Activated T-helper 1 cell treated with anti-CD3 and anti-CD28 coated beads, Interleukin-12 subunit alpha, Interleukin-12 subunit beta, Interleukin-2, Interleukin-4 antibody, amounts not matched to agents 30 ng/mL and 10 ng/mL and 1 ng/mL, durations not matched to agents 14 hours and 24 hours and 36 hours (primary cell): ENCODE data around the gene CASS4. TPM values are rescaled to one million over a fixed set of nuclear protein-coding genes. Genes with fewer than 3 reads are reported as not detected.

Source experiments
- DNase-seq: peaks from one replicate; pipeline ENCODE4 v3.0.0; 2021; ENCODE audit warnings: low spot score
- H3K27ac Mint-ChIP-seq: one replicate; pipeline ENCODE4 v1.8.0; 2021; ENCODE audit warnings: mild to moderate bottlenecking, mixed read lengths
- H3K27me3 Mint-ChIP-seq: one replicate; pipeline ENCODE4 v1.8.0; 2022; ENCODE audit warnings: mild to moderate bottlenecking, moderate library complexity, mixed read lengths; ENCODE audit not compliant: insufficient read depth
- H3K36me3 Mint-ChIP-seq: one replicate; pipeline ENCODE4 v1.8.0; 2021; ENCODE audit warnings: low read depth, mixed read lengths
- H3K4me1 Mint-ChIP-seq: one replicate; pipeline ENCODE4 v1.8.0; 2021; ENCODE audit warnings: low read depth, mixed read lengths
- H3K4me3 Mint-ChIP-seq: one replicate; pipeline ENCODE4 v1.8.0; 2021; ENCODE audit warnings: mild to moderate bottlenecking, moderate library complexity, mixed read lengths
- H3K9me3 Mint-ChIP-seq: one replicate; pipeline ENCODE4 v1.8.0; 2021; ENCODE audit warnings: mixed read lengths
- intact Hi-C: fragments of 100-400 bp; cut with micrococcal nuclease; formaldehyde crosslinking; loops from one replicate; pipeline ENCODE4 v1.15.1; 2024
- total RNA-seq: library from RNA; stranded (reverse); gene quantifications from 2 replicates; pipeline ENCODE4 v1.2.3, GENCODE V29; 2022

Gene CASS4
- total RNA-seq, 1 donor from 2014 or later = 6.7 TPM

DNA sequence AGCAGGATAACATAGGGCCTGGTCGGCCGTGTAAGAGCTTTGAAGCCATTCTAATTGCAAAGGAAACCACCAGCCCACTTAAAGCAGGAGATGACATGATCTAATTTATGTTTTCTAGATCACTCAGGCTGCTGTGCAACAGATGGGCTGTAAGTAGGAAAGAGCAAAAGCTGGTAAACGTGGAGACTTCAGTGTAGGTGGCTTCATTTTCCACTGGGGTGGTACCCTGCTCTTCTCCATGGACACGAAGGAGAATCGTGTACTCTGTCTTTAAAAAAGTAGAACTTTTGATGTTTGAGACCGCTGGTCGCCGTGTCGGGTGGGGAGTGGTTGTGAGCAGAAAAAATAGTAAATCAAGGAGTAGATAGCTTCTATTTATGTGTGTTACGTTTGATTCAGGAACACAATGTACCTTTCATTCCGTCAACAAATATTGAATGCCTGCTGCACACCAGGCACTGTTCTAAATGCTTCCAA, 6.4 kb downstream of the CASS4 start:
- Mint-ChIP-seq H3K9me3 (peaks cover 7% of the 10 kb centered on the region), H3K4me3 (peak overlapping the region; percentile 71), H3K27me3 (no peaks in the 10 kb centered on the region), H3K27ac (peak overlapping the region; percentile 94), H3K4me1 (peaks cover 79% of the 10 kb centered on the region), H3K36me3 (peaks cover 45% of the 10 kb centered on the region)
- intact Hi-C loops = loop anchor here (1.0 kb wide), 1 partner anchor 26 kb away; the partner anchor contains the start of genes AURKA and CSTF1
- DNase-seq = no peak

DNA sequence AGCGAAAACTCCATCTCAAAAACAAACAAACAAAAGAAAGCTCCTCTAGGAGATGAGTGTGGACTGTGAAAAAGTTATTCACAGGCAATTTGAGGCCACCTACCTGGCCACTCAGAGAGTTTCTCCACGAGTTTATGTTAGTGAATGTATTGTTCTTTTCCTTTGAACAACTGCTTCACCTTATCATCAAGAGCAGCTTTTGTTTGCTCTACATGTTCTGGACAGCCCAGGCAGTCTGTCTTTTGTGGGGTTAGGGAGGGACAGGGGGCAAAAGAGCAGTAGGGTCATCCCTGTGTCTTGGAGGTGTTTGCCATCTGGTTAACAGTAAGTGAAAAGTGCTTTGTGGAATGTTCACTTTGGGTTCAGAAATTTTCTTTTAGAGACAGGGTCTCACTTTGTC, 8.0 kb downstream of the CASS4 start:
- peaks cover 3% of the 10 kb centered on the region for H3K9me3 Mint-ChIP-seq
- intact Hi-C loops = no loop called here
- peaks cover 38% of the 10 kb centered on the region for H3K36me3 Mint-ChIP-seq
- no peak overlapping the region for H3K27ac Mint-ChIP-seq
- no peak overlapping the region for H3K4me3 Mint-ChIP-seq
- H3K4me1 Mint-ChIP-seq = peaks cover 64% of the 10 kb centered on the region
- no peaks in the 10 kb centered on the region for H3K27me3 Mint-ChIP-seq
- DNase-seq = no peak

DNA sequence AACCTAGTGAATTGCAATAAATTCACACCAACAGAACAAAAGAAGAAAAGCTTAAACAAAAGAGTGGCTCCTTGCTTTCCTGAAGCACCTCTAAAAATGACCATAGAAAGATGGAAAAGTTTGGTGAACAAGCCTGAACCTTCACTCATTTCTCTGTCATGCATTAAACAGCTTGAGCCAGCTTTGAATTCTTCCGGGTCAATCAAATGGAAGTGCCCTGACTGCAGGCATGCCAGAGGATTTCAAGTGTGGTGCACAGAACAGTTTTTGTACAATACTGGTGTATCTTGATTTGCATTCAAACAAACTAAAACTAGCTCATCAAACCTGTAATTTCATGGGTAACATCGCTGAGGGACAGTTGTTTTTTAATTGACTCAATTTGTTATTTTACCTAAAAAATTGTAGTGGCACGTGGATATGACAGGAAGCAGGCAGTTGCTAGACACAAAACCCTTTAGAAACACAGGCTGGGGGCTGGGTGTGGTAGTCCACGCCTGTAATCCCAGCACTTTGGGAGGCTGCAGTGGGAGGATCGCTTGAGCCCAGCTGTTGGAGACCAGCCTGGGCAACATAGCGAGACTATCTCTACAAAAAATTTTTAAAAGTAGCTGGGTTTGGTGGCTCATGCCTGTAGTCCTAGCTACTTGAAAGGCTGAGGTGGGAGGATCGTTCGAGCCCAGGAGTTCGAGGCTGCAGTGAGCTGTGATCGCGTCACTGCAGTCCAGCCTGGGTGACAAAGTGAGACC, 9.1 kb downstream of the CASS4 start:
- H3K4me1 Mint-ChIP-seq = peaks cover 57% of the 10 kb centered on the region
- H3K9me3 Mint-ChIP-seq = peaks cover 3% of the 10 kb centered on the region
- H3K36me3 Mint-ChIP-seq = peaks cover 38% of the 10 kb centered on the region
- peak overlapping the region; percentile 65 for H3K27ac Mint-ChIP-seq
- intact Hi-C loops = no loop called here
- DNase-seq = no peak
- peak overlapping the region; percentile 28 for H3K4me3 Mint-ChIP-seq
- H3K27me3 Mint-ChIP-seq = no peaks in the 10 kb centered on the region

DNA sequence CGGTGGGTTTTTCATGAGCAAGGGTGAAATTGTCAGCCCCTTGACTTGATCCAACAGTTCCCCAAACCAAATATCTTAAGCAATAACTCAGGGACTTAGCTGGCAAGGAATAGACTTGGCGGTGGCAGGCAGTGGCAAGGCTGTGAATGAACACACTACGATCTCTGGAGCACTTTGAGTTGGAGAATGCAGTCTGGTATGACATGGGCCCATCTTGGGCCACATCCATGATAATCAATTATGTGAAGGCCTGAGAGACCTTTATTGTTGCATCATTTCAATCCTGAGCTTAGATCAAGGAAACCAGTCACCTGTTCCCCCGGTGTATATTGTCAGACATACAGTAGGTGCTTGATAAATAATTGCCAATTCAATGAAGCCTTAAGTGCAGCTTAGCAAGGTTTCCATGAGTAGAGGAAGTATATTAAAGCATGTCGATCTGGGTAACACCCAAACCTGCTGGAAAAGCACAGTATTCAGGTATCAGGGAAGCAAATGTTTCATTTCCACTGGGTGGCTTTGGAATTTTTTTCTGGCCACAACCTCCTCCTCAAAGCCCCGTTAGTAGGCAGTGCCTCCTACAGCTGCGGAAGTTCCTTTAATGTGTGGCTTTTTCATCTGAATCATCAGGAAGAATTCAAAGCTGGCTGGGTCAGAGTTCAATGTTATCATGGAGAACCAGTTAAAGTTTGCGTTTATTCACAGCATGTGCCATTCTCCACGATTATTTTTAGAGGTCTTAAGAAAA, 10.2 kb downstream of the CASS4 start:
- H3K4me1 Mint-ChIP-seq = peaks cover 51% of the 10 kb centered on the region
- peaks cover 30% of the 10 kb centered on the region for H3K36me3 Mint-ChIP-seq
- H3K9me3 Mint-ChIP-seq = peaks cover 3% of the 10 kb centered on the region
- intact Hi-C loops = no loop called here
- DNase-seq = no peak
- H3K27me3 Mint-ChIP-seq = no peaks in the 10 kb centered on the region
- H3K4me3 Mint-ChIP-seq = peak overlapping the region; percentile 24
- H3K27ac Mint-ChIP-seq = peak overlapping the region; percentile 56

DNA sequence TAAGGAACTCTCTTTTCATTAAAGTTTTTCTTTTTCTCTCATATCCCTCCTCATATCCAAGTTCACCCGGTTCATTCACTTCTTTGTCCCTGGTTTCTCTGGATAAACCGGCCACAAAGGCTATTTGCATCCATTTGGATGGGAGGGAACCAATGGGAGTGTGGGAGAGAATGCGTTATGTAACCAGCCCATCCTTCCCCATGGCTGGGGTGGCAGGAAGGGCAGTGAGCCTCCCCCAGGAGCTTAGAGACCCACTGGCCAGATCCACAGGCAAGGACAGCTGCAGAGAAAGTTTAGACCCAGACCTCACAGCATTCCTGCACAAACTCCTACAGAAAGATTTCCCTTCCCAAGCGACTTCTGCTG, 10.7 kb downstream of the CASS4 start:
- peak overlapping the region; percentile 56 for H3K27ac Mint-ChIP-seq
- no peak for DNase-seq
- H3K4me1 Mint-ChIP-seq = peaks cover 51% of the 10 kb centered on the region
- peaks cover 3% of the 10 kb centered on the region for H3K9me3 Mint-ChIP-seq
- H3K27me3 Mint-ChIP-seq = no peaks in the 10 kb centered on the region
- peak overlapping the region; percentile 1 for H3K4me3 Mint-ChIP-seq
- intact Hi-C loops = no loop called here
- H3K36me3 Mint-ChIP-seq = peaks cover 30% of the 10 kb centered on the region

DNA sequence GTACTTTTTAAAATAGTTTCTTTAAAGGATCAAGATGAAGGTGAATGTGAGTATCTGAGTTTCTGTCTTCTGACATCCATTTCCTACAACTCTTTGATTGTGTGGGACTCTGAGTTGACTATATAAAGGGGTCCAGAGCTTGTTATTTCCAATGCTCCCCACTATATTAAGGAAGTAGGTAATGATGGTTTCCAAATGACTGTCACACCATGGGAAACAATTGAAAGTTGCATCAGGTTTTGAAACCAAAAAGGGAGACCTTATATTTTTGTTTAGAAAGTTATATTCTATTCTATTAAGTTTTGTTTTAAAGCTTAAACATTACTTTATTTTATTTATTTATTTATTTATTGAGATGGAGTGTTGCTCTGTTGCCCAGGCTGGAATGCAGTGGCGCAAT, 11.2 kb downstream of the CASS4 start:
- Mint-ChIP-seq H3K9me3 (peaks cover 3% of the 10 kb centered on the region), H3K27ac (no peak overlapping the region), H3K4me1 (peaks cover 51% of the 10 kb centered on the region), H3K4me3 (no peak overlapping the region), H3K36me3 (peaks cover 29% of the 10 kb centered on the region), H3K27me3 (no peaks in the 10 kb centered on the region)
- no peak for DNase-seq
- intact Hi-C loops = no loop called here

DNA sequence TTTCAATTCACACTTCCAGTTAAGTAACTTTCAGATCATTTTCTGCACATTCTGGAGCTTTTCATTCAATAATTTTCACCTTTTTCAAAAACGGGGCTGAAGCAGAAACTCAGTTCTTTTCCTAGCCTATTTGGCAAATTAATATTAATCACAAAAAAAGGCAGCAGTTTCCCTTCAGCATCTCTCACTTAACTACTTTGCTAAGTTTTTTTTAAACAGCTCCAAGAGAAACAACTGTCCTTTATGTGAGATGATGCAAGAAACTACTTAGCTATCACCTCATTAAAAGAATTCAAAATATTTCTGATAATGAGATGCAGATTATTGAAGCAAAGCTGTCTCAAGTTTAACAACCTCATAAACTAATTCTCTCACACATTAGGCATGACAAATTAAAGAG, 11.8 kb downstream of the CASS4 start:
- peaks cover 51% of the 10 kb centered on the region for H3K4me1 Mint-ChIP-seq

DNA sequence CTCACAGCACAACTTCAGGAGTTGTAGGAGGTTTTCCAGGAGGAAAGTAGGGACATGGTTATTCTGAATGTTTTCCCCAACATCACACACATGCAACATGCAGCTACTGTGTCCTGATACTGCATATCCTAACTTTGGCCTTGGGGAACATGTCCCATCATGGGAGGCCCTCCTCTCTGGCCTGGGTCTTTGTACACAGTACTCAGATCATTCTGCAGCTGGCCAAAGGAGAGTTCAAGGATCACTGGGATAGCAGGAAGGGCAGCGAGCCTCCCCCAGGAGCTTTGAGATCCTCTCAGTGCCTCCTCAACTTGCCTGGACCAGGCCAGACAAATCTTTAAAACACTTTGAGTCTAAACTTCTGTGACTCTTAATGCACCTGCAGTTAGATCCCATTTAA, 12.9 kb downstream of the CASS4 start:
- peaks cover 4% of the 10 kb centered on the region for H3K9me3 Mint-ChIP-seq
- H3K27me3 Mint-ChIP-seq = no peaks in the 10 kb centered on the region
- H3K4me1 Mint-ChIP-seq = peaks cover 57% of the 10 kb centered on the region
- no peak overlapping the region for H3K4me3 Mint-ChIP-seq
- H3K27ac Mint-ChIP-seq = no peak overlapping the region
- intact Hi-C loops = no loop called here
- peaks cover 28% of the 10 kb centered on the region for H3K36me3 Mint-ChIP-seq
- DNase-seq = no peak

More for the DNA sequence above, 11.8 kb downstream of the CASS4 start:
- H3K9me3 Mint-ChIP-seq = peaks cover 2% of the 10 kb centered on the region
- H3K36me3 Mint-ChIP-seq = peaks cover 24% of the 10 kb centered on the region
- no peak for DNase-seq
- no peak overlapping the region for H3K4me3 Mint-ChIP-seq
- no peak overlapping the region for H3K27ac Mint-ChIP-seq
- intact Hi-C loops = no loop called here
- no peaks in the 10 kb centered on the region for H3K27me3 Mint-ChIP-seq

DNA sequence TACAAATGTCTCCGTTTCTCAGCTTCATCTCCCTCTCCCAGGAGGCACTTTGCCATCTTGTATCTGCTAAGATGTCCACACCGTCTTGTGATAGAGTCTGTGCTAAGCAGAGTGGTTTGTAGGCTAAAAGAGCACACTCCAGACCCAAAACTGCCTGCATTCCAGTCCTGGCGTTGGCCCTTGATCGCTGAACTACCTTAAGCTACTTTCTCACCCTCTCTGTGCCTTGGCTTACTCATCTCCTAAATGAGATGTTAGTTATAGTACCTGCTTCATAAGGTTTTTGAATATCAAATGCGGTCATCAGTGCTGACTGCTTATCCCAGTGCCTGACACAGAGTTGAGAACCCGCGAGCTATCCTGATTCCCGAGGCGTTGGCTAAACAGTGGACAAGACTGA, 14.0 kb downstream of the CASS4 start:
- no peak for DNase-seq
- no peaks in the 10 kb centered on the region for H3K27me3 Mint-ChIP-seq
- peaks cover 4% of the 10 kb centered on the region for H3K9me3 Mint-ChIP-seq
- no peak overlapping the region for H3K4me3 Mint-ChIP-seq
- intact Hi-C loops = no loop called here
- peaks cover 62% of the 10 kb centered on the region for H3K4me1 Mint-ChIP-seq
- peaks cover 27% of the 10 kb centered on the region for H3K36me3 Mint-ChIP-seq
- H3K27ac Mint-ChIP-seq = no peak overlapping the region

DNA sequence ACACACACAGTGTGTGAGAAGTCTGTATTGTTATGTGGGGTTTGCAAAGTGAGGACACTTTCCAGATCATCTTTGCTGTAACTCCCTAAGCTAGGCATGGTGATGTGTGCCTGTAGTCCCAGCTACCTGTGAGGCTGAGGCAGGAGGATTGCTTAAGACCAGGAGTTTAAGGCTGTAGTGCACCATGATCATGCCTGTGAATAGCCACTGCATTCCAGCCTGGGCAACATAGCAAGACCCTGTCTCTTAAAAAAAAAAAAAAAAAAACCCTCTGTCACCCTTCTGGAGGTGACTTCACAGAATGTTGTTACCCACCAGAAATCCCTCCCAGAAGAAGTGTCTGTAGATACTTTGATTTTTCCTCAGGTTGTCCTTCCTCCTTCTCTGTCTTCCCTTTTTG, 14.9 kb downstream of the CASS4 start:
- Mint-ChIP-seq H3K9me3 (peaks cover 4% of the 10 kb centered on the region), H3K27ac (no peak overlapping the region), H3K27me3 (no peaks in the 10 kb centered on the region), H3K4me1 (peaks cover 56% of the 10 kb centered on the region), H3K4me3 (no peak overlapping the region), H3K36me3 (peaks cover 22% of the 10 kb centered on the region)
- no peak for DNase-seq
- intact Hi-C loops = no loop called here

DNA sequence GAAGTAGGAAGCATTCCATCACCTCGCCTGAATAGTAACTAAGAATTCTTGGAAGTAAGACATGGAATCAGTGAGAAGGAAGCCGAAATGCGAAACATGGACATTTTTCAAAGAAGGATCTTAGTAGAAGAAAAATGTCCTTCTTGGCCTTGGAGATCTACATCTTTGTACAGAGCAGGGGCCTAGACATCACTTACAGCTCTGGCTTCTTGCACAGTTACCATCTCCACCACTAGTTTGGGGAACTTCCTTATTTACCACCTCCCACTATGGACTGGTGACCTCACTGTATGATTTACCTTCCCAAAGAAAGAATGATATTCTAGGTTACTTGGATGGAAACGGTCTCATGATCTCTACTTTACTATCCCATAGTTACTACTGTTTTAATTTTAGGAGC, 15.7 kb downstream of the CASS4 start:
- Mint-ChIP-seq H3K4me1 (peaks cover 49% of the 10 kb centered on the region), H3K27me3 (no peaks in the 10 kb centered on the region), H3K27ac (peak overlapping the region; percentile 76), H3K9me3 (peaks cover 4% of the 10 kb centered on the region), H3K36me3 (peaks cover 13% of the 10 kb centered on the region), H3K4me3 (no peak overlapping the region)
- intact Hi-C loops = no loop called here
- no peak for DNase-seq

DNA sequence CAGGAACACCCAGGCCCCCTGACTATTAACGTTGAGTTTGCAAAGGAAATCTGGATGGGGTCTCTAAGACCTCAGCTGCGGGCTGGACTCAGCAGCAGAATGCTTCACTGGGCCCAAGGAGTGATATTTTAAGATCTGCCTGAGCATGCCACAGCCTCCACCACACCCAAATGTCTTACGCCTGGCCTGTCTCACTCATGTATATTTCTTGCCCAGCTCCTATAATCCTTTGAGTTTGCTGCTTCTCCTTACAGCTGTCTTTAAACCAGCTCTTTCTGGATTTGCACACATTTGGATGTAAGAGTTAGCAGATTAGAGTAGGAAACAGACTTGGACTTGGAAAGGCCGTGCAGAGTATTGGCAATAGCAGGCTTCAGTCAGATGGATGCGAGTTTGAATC, 16.4 kb downstream of the CASS4 start:
- Mint-ChIP-seq H3K9me3 (peaks cover 4% of the 10 kb centered on the region), H3K36me3 (peaks cover 17% of the 10 kb centered on the region), H3K27me3 (no peaks in the 10 kb centered on the region), H3K27ac (peak overlapping the region; percentile 7), H3K4me3 (no peak overlapping the region), H3K4me1 (peaks cover 50% of the 10 kb centered on the region)
- no peak for DNase-seq
- intact Hi-C loops = no loop called here

DNA sequence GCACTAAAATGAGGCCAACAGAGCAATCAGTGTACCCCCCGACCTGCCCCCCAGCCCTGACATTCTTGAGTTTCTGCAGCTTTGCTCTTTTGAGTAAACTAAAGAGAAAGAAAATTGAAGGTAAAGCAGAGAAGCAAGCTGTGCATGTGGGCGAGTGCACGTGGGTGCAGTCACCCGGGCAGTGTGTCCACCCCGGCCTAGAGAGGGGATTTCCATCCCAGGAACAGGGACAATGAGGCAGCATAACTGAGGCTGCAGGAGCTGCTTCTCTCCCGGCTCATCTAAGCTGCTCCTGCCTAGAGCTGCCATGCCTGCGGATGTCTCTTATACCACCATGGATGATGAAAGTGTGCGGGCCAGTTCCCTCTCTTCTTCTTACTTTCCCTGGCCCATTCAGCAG, 16.8 kb downstream of the CASS4 start:
- peak overlapping the region; percentile 73 for H3K4me3 Mint-ChIP-seq
- intact Hi-C loops = loop anchor here (1.0 kb wide), 2 partner anchors 10 to 11 kb away; no protein-coding TSS in a partner anchor
- peak overlapping the region; percentile 94 for H3K27ac Mint-ChIP-seq
- peaks cover 55% of the 10 kb centered on the region for H3K4me1 Mint-ChIP-seq
- no peak for DNase-seq
- H3K9me3 Mint-ChIP-seq = peaks cover 4% of the 10 kb centered on the region
- no peaks in the 10 kb centered on the region for H3K27me3 Mint-ChIP-seq
- peaks cover 21% of the 10 kb centered on the region for H3K36me3 Mint-ChIP-seq
